Mesenchymal stem cell (in vitro differentiated cells and primary cell): Measurements from ENCODE around the gene CNTNAP2.
"Not testable (repeated sequence)": the region's sequence is repeated elsewhere in the genome, so short reads cannot be mapped to it uniquely, and the experiment has no call there.

ENCODE experiments used
- DNase-seq: peaks from one replicate; pipeline ENCODE4 v3.0.0-alpha.2; 2013
- H2AFZ ChIP-seq: one replicate; pipeline ENCODE4 v1.6.1; 2013; ENCODE audit warnings: low read depth, mild to moderate bottlenecking, control low read depth, inconsistent platforms, low read length, moderate library complexity
- H2AK5ac ChIP-seq: 2 replicates; pipeline ENCODE4 v1.6.1; 2013; ENCODE audit warnings: low read length, moderate library complexity, mild to moderate bottlenecking, inconsistent platforms; ENCODE audit not compliant: severe bottlenecking
- H2BK120ac ChIP-seq: one replicate; pipeline ENCODE4 v1.6.1; 2013; ENCODE audit warnings: low read depth, mild to moderate bottlenecking, inconsistent platforms, low read length, moderate library complexity
- H2BK12ac ChIP-seq, 2 experiments: one replicate each; pipeline ENCODE4 v1.6.1; 2013; ENCODE audit warnings: inconsistent platforms in 2 of 2, low read length in 2 of 2, mild to moderate bottlenecking in 2 of 2, moderate library complexity in 2 of 2, control low read depth in 1 of 2
- H2BK15ac ChIP-seq: one replicate; pipeline ENCODE4 v1.6.1; 2013; ENCODE audit warnings: mild to moderate bottlenecking, low read depth, inconsistent platforms; ENCODE audit not compliant: poor library complexity, severe bottlenecking
- H2BK5ac ChIP-seq: 2 replicates; pipeline ENCODE4 v1.6.1; 2013; ENCODE audit warnings: low read depth, mild to moderate bottlenecking, low read length, control low read depth, inconsistent platforms; ENCODE audit not compliant: poor library complexity, severe bottlenecking
- H3K14ac ChIP-seq, 2 experiments: one replicate each; pipeline ENCODE4 v1.6.1; 2013; ENCODE audit warnings: inconsistent platforms in 2 of 2, low read length in 2 of 2, control low read depth in 1 of 2, mild to moderate bottlenecking in 1 of 2, moderate library complexity in 1 of 2
- H3K18ac ChIP-seq, 2 experiments: one replicate each; pipeline ENCODE4 v1.6.1; 2013; ENCODE audit warnings: inconsistent platforms in 2 of 2, low read length in 2 of 2, control low read depth in 1 of 2, low read depth in 1 of 2, mild to moderate bottlenecking in 1 of 2
- H3K23ac ChIP-seq, 2 experiments: one replicate each; pipeline ENCODE4 v1.6.1; 2013; ENCODE audit warnings: inconsistent platforms in 2 of 2, low read length in 2 of 2, mild to moderate bottlenecking in 2 of 2, moderate library complexity in 2 of 2, control low read depth in 1 of 2
- H3K27ac ChIP-seq: 2 replicates; pipeline ENCODE4 v1.5.1; 2013; ENCODE audit warnings: mild to moderate bottlenecking, moderate library complexity, low read length, control low read depth, inconsistent platforms; ENCODE audit not compliant: poor library complexity, severe bottlenecking
- H3K27me3 ChIP-seq, 2 experiments: 2 replicates each; pipeline versions ENCODE4 v1.6.1 to v1.7.0; 2013; ENCODE audit warnings: low read length in 2 of 2, mild to moderate bottlenecking in 2 of 2, moderate library complexity in 2 of 2, control low read depth in 1 of 2, inconsistent platforms in 1 of 2; ENCODE audit not compliant: control insufficient read depth in 1 of 2, insufficient read depth in 1 of 2
- H3K36me3 ChIP-seq, 2 experiments: 2 replicates each; pipeline versions ENCODE4 v1.6.1 to v1.7.0; 2013; ENCODE audit warnings: low read length in 2 of 2, control low read depth in 1 of 2, inconsistent platforms in 1 of 2, low read depth in 1 of 2, mild to moderate bottlenecking in 1 of 2; ENCODE audit not compliant: insufficient read depth in 2 of 2, control insufficient read depth in 1 of 2
- H3K4ac ChIP-seq, 2 experiments: one replicate each; pipeline ENCODE4 v1.6.1; 2013; ENCODE audit warnings: inconsistent platforms in 2 of 2, low read length in 2 of 2, mild to moderate bottlenecking in 2 of 2, moderate library complexity in 2 of 2, control low read depth in 1 of 2, low read depth in 1 of 2
- H3K4me1 ChIP-seq: 2 replicates; pipeline ENCODE4 v1.6.1; 2013; ENCODE audit warnings: low read depth, low read length, control low read depth; ENCODE audit not compliant: control insufficient read depth, insufficient read depth
- H3K4me2 ChIP-seq: 2 replicates; pipeline ENCODE4 v1.6.1; 2013; ENCODE audit warnings: low read length, mild to moderate bottlenecking, inconsistent platforms; ENCODE audit not compliant: poor library complexity, severe bottlenecking
- H3K4me3 ChIP-seq, 2 experiments: 2 replicates each; pipeline versions ENCODE4 v1.5.1 to v1.7.0; 2013; ENCODE audit warnings: low read length in 2 of 2, mild to moderate bottlenecking in 2 of 2, control low read depth in 1 of 2, low read depth in 1 of 2; ENCODE audit not compliant: insufficient read depth in 1 of 2
- H3K79me1 ChIP-seq: replicated peaks from 2 replicates; pipeline ENCODE4 v1.6.1; 2013; ENCODE audit warnings: mild to moderate bottlenecking, control low read depth, low read length, inconsistent platforms; ENCODE audit not compliant: poor library complexity, severe bottlenecking
- H3K9ac ChIP-seq: 2 replicates; pipeline ENCODE4 v1.7.0; 2013; ENCODE audit warnings: mild to moderate bottlenecking, low read length, moderate library complexity
- H3K9me3 ChIP-seq: 2 replicates; pipeline ENCODE4 v1.7.0; 2013; ENCODE audit warnings: mild to moderate bottlenecking, low read length; ENCODE audit not compliant: control insufficient read depth
- H4K8ac ChIP-seq: one replicate; pipeline ENCODE4 v1.6.1; 2013; ENCODE audit warnings: inconsistent platforms, mild to moderate bottlenecking, low read length, moderate library complexity
- H4K91ac ChIP-seq: one replicate; pipeline ENCODE4 v1.6.1; 2013; ENCODE audit warnings: mild to moderate bottlenecking, low read length, inconsistent platforms
- WGBS: methylation state at CpG from one replicate; pipeline ENCODE4 v1.1.7; 2013; ENCODE audit warnings: mixed read lengths; 5-methylcytosine and 5-hydroxymethylcytosine counted together

CNTNAP2 gene

DNA sequence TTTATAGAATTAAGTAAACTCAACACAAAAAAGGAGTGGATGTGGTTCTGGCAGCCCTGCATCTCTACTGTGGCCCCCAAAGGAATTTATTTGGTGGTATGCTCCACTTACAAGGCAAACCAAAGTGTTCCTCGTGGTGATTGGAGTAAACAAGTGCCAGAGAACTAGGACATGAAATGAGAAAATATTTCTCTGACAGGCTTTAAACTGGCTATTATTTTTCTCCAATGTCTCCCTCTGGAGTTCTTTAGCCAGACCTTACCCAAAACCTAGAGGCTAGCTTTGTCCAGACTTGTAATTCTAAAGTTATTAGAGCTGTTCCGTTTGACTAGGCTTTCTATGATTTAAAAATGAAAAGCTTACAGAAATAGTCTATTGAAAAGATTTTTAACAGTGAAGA lies 990.1 kb downstream of the CNTNAP2 start:
- H3K27me3 ChIP-seq = no peaks in the 10 kb centered on the region
- H2BK15ac ChIP-seq = no peak overlapping the region
- no peak overlapping the region for H3K4me2 ChIP-seq
- no peak overlapping the region for H2BK5ac ChIP-seq
- no peak for DNase-seq
- no peak overlapping the region for H3K27ac ChIP-seq
- H4K8ac ChIP-seq = no peak overlapping the region
- no peaks in the 10 kb centered on the region for H3K79me1 ChIP-seq
- H3K14ac ChIP-seq = no peak overlapping the region
- H3K9ac ChIP-seq = no peak overlapping the region
- H3K18ac ChIP-seq = no peak overlapping the region
- H3K23ac ChIP-seq = no peak overlapping the region
- H3K4me1 ChIP-seq = no peaks in the 10 kb centered on the region
- no peak overlapping the region for H2AFZ ChIP-seq
- H2AK5ac ChIP-seq = no peak overlapping the region
- peaks cover 3% of the 10 kb centered on the region for H3K9me3 ChIP-seq
- H3K36me3 ChIP-seq = no peaks in the 10 kb centered on the region
- no peak overlapping the region for H4K91ac ChIP-seq
- no peak overlapping the region for H2BK120ac ChIP-seq
- H3K4me3 ChIP-seq = no peak overlapping the region
- no peak overlapping the region for H3K4ac ChIP-seq
- no peak overlapping the region for H2BK12ac ChIP-seq
- 39% methylated on average over 2 of the region's 2 CpGs for WGBS

DNA sequence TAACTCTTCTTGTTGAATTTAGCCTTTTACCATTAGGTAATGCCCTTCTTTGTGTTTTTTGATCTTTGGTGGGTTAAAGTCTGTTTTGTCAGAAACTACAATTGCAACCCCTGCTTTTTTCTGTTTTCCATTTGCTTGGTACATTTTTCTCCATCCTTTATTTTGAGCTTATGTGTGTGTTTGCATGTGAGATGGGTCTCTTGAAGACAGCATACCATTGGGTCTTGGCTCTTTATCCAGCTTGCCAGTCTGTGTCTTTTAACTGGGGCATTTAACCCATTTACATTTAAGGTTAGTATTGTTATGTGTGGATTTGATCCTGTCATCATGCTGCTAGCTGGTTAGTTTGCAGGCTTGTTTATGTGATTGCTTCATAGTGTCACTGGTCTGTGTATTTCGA lies 997.9 kb downstream of the CNTNAP2 start:
- H2AK5ac ChIP-seq, H3K4me3 ChIP-seq, H3K27ac ChIP-seq, H2AFZ ChIP-seq, DNase-seq, H3K4ac ChIP-seq, H2BK12ac ChIP-seq, H2BK15ac ChIP-seq, H2BK5ac ChIP-seq, H3K18ac ChIP-seq, H3K14ac ChIP-seq, H3K36me3 ChIP-seq, H3K23ac ChIP-seq, H4K8ac ChIP-seq, H3K9ac ChIP-seq, H3K27me3 ChIP-seq, H3K79me1 ChIP-seq, H2BK120ac ChIP-seq, H3K4me2 ChIP-seq, H3K4me1 ChIP-seq, H4K91ac ChIP-seq: not testable (repeated sequence)
- H3K9me3 ChIP-seq = peaks cover 29% of the 10 kb centered on the region
- WGBS = 50% methylated on average over 1 of the region's 1 CpG

DNA sequence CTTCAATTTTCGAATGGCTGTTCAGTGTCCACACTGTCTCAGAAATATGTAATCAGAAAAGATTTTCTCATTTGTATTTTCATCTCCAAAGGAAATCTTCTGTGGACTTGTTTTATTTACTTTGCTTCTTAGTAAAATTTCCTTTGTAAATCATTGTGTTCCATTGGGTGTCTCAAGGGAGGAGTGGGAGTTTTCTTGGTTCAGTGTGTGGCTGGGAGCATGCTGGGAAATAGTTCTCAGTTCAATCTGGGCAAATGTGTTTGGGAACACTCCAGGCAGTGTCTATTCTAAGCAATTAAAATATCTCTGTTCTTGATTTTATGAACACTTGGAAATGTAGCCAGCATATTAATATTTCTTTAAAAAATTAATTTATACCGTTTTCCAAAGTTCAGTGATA lies 1019.8 kb downstream of the CNTNAP2 start:
- no peak overlapping the region for H3K9ac ChIP-seq
- H3K4me1 ChIP-seq = no peaks in the 10 kb centered on the region
- H3K9me3 ChIP-seq = no peaks in the 10 kb centered on the region
- H2AFZ ChIP-seq = no peak overlapping the region
- H2BK5ac ChIP-seq = no peak overlapping the region
- no peak overlapping the region for H3K23ac ChIP-seq
- no peak overlapping the region for H3K4me2 ChIP-seq
- DNase-seq = no peak
- no peak overlapping the region for H4K8ac ChIP-seq
- H3K27ac ChIP-seq = no peak overlapping the region
- H3K27me3 ChIP-seq = no peaks in the 10 kb centered on the region
- H2BK15ac ChIP-seq = no peak overlapping the region
- no peak overlapping the region for H3K14ac ChIP-seq
- H2BK120ac ChIP-seq = no peak overlapping the region
- H4K91ac ChIP-seq = no peak overlapping the region
- no peak overlapping the region for H3K4ac ChIP-seq
- no peak overlapping the region for H2BK12ac ChIP-seq
- no CpG with 5 or more reads among the region's 2 CpGs for whole genome bisulfite sequencing
- no peaks in the 10 kb centered on the region for H3K79me1 ChIP-seq
- H3K36me3 ChIP-seq = no peaks in the 10 kb centered on the region
- H3K4me3 ChIP-seq = no peak overlapping the region
- no peak overlapping the region for H3K18ac ChIP-seq
- H2AK5ac ChIP-seq = no peak overlapping the region

DNA sequence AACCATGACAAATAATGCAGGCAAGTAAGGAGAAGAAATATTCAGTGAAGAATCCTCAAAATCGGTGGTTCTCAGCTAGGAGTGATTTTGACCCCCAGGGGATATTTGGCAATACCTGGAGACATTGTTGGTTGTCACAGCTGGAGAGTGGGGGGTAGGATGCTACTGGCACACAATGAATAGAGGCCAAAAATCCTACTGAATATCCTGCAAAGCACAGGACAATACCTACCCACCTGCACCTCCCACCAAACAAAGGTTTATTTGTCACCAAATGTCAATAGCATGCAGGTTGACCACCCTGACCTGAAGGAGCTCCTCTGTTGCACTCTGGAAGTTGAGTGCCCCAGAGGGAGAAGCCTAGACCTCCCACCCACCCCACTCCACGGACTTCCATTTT lies 1028.6 kb downstream of the CNTNAP2 start:
- Histone ChIP-seq H3K4me2 (no peak overlapping the region), H3K27ac (no peak overlapping the region), H3K36me3 (no peaks in the 10 kb centered on the region), H3K9ac (no peak overlapping the region), H3K4ac (no peak overlapping the region), H2BK5ac (no peak overlapping the region), H2BK120ac (no peak overlapping the region), H3K18ac (no peak overlapping the region), H3K23ac (no peak overlapping the region), H3K4me3 (no peak overlapping the region), H2AFZ (no peak overlapping the region), H2BK12ac (no peak overlapping the region), H4K8ac (no peak overlapping the region), H4K91ac (no peak overlapping the region), H3K9me3 (peaks cover 6% of the 10 kb centered on the region), H3K79me1 (no peaks in the 10 kb centered on the region), H2AK5ac (no peak overlapping the region), H2BK15ac (no peak overlapping the region), H3K4me1 (no peaks in the 10 kb centered on the region), H3K14ac (no peak overlapping the region), H3K27me3 (no peaks in the 10 kb centered on the region)
- WGBS = 41% methylated on average over 2 of the region's 2 CpGs
- no peak for DNase-seq
